ENCODE measurements around the gene GLE1.
"Not testable (repeated sequence)": the region's sequence is repeated elsewhere in the genome, so short reads cannot be mapped to it uniquely, and the experiment has no call there.

DNA sequence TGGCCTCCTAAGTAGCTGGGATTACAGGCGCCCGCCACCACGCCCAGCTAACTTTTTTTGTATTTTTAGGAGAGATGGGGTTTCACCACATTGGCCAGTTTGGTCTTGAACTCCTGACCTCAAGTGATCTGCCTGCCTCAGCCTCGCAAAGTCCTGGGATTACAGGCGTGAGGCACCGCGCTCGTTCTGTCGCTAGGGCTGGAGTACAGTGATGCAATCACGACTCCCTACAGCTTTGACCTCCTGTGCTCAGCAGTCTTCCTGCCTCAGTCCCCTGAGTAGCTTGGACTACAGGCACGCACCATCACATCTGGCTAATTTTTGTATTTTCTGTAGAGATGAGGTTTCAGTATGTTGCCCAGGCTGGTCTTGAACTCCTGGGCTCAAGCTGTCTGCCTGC is 82.4 kb downstream of the GLE1 start:
- not testable (repeated sequence) for TF ChIP-seq EZH2 (IDR thresholded peaks at IDR 0.05; ENCODE audit: low read depth)
- TF ChIP-seq, protein P1, sequence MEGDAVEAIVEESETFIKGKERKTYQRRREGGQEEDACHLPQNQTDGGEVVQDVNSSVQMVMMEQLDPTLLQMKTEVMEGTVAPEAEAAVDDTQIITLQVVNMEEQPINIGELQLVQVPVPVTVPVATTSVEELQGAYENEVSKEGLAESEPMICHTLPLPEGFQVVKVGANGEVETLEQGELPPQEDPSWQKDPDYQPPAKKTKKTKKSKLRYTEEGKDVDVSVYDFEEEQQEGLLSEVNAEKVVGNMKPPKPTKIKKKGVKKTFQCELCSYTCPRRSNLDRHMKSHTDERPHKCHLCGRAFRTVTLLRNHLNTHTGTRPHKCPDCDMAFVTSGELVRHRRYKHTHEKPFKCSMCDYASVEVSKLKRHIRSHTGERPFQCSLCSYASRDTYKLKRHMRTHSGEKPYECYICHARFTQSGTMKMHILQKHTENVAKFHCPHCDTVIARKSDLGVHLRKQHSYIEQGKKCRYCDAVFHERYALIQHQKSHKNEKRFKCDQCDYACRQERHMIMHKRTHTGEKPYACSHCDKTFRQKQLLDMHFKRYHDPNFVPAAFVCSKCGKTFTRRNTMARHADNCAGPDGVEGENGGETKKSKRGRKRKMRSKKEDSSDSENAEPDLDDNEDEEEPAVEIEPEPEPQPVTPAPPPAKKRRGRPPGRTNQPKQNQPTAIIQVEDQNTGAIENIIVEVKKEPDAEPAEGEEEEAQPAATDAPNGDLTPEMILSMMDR (conservative IDR thresholded peaks at IDR 0.05): not testable (repeated sequence)
